ENCODE data around the gene UNC5B.
A peak's percentile ranks its signal among the peaks of the same experiment; 100 is the strongest.

DNA sequence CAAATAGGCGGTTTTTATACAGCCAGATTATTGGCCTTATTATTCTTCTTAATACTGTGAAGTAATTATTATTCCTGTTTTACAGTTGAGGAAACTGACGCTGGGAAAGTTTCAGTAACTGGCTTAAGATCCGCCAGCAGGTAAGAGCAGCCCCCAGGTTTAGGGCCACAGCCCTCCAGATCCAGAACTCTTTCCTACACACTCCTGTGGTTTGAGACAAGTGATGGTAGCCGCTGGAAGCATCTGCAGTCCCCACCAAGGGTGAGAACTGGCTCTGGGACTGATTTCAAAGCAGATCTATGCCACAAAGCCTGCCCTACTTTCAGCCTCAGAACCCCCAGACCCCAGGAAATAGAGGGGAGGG lies 3.0 kb upstream of the UNC5B start:
- TF ChIP-seq CTCF (IDR thresholded peaks at IDR 0.05) (peak in 1 of 6 experiments; percentile 1), POLR2A (IDR thresholded peaks at IDR 0.05) (no peak)

Measured in thyroid gland (tissue), 4 donors.